ENCODE measurements around the gene SLC16A3. TPM values are rescaled to one million over a fixed set of nuclear protein-coding genes. Genes with fewer than 3 reads are reported as not detected.

The SLC16A3 gene
- total and polyA plus RNA-seq, 2 experiments from 2014 or later: 3.5 to 10.6 TPM

DNA sequence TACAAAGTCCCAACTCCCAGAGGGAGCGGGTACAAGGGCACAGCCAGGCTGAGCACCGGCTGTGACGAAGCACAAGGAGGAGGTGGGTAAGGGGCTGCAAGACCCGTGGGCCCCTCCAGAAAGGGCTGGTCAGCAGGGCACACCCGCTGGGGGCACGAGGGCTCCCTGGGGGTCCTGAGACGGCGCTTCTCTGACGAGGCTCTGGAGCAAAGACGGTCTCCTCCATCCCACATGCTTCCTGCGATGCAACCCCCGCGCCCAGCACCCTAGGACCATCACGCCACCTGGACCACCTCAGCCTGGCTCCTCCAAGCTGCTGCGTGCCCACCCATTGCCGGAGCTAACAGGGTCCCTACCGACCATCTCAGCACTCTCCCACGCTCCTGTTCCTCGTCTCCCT, 24.9 kb upstream of the SLC16A3 start (continued):
- TF ChIP-seq ZNF462 (CRISPR knock-in tag; IDR thresholded peaks at IDR 0.05) (no peak), STAT1 (IDR thresholded peaks at IDR 0.05; ENCODE audit: unreplicated experiment) (no peak), ZNF114 (CRISPR knock-in tag; IDR thresholded peaks at IDR 0.05) (no peak), ZNF331 (CRISPR knock-in tag; IDR thresholded peaks at IDR 0.05; ENCODE audit: low read depth) (no peak), EZH2phosphoT487 (IDR thresholded peaks at IDR 0.05; ENCODE audit: unreplicated experiment) (no peak), EZH2 (IDR thresholded peaks at IDR 0.05; ENCODE audit: low read depth, unreplicated experiment) (no peak), NANOG (IDR thresholded peaks at IDR 0.05; ENCODE audit: borderline replicate concordance) (no peak)

DNA sequence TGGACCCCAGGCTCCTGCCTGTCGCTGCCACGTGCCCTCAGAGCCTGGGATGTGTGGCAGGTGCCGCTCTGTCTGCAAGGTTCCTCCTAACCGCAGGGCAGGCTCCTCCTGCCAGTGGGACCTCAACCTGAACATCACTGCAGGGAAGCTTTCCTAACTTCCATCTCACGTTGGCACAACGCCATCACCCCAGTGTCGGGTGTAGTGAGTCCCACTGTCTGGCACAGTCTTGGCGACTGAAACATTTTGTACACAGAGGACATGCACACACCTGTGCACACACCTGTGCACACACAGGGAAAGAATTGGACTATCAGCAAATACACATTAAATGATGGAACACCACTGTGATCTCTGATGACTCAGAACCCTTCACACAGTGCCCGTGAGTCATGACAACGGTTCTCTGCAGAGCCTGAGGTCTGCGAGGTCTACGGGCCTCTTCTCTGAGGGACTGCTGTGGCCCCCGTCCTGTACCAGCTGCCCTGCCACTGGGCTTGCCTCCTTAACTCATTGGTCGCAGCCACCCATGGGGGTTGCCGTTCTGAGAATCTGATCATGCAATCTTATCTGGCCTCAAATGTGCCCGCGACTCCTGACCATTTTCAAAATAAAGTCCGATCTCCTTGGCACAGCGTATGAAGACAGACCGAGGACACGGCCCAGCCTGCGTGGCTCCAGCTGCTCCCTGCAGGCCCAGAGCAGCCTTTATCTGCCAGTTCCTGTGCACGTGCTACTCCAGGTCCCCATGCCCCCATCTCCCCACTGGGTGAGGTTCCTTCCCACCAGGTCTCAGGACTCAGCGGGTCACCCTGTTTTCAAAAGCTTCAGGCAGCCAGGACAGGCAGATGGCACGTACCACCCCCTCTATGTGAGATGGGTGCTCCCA, 23.8 kb upstream of the SLC16A3 start:
- Histone ChIP-seq H3K4me2 (no peak overlapping the region), H4K20me1 (replicated peaks; ENCODE audit: insufficient read depth) (no peaks in the 10 kb centered on the region; the same call in 1 of the 2 replicates), H3K4me1 (ENCODE audit: insufficient read depth) (no peaks in the 10 kb centered on the region), H3K4me3 (no peak overlapping the region), H3K9me2 (ENCODE audit: insufficient read depth) (no peaks in the 10 kb centered on the region), H3K27ac (ENCODE audit: low read depth) (no peak overlapping the region), H3K36me3 (ENCODE audit: insufficient read depth) (no peaks in the 10 kb centered on the region), H2AFZ (no peak overlapping the region), H3F3A (replicated peaks; ENCODE audit: low read depth) (no peaks in the 10 kb centered on the region), H3K27me3 (ENCODE audit: insufficient read depth) (no peaks in the 10 kb centered on the region), H3K79me2 (replicated peaks; ENCODE audit: insufficient read depth) (no peaks in the 10 kb centered on the region)
- DNase-seq (ENCODE audit: low spot score) (no peak), ATAC-seq (no peak)
- H3K4me1 Mint-ChIP-seq: peaks cover 3% of the 10 kb centered on the region; the same call in 1 of the 3 replicates
- no peak overlapping the region for H3K4me3 Mint-ChIP-seq
- peaks cover 4% of the 10 kb centered on the region for H3K27me3 Mint-ChIP-seq (ENCODE audit: insufficient read depth, low read depth, poor library complexity)
- H3K27ac Mint-ChIP-seq: no peak overlapping the region
- no peaks in the 10 kb centered on the region for H3K36me3 Mint-ChIP-seq (ENCODE audit: low read depth)
- H3K9me3 Mint-ChIP-seq: no peaks in the 10 kb centered on the region
- no peak for TF ChIP-seq JUNB (IDR thresholded peaks at IDR 0.05; ENCODE audit: unreplicated experiment)
- TF ChIP-seq CREB1 (CRISPR knock-in tag; IDR thresholded peaks at IDR 0.05; ENCODE audit: low read depth): no peak
- no peak for TF ChIP-seq STAT1 (IDR thresholded peaks at IDR 0.05; ENCODE audit: unreplicated experiment)
- TF ChIP-seq ZNF114 (CRISPR knock-in tag; IDR thresholded peaks at IDR 0.05): no peak
- TF ChIP-seq EZH2 (IDR thresholded peaks at IDR 0.05; ENCODE audit: low read depth, unreplicated experiment): no peak

Measured in GM23338 (cell line).